HepG2 (cell line): ENCODE data around the gene TRMT1. TPM values are rescaled to one million over a fixed set of nuclear protein-coding genes. Genes with fewer than 3 reads are reported as not detected.

Source experiments
- BORCS8-MEF2B ChIP-seq: sonication (generic); formaldehyde crosslinking; IDR thresholded peaks from 2 replicates; pipeline ENCODE4 v1.8.0; 2022; ENCODE audit warnings: mild to moderate bottlenecking, missing genetic modification reagents
- ETV6 ChIP-seq: sonication (generic); formaldehyde crosslinking; conservative IDR thresholded peaks from 2 replicates; pipeline ENCODE4 v1.4.0; 2020; ENCODE audit warnings: missing genetic modification reagents
- FOXJ3 ChIP-seq: sonication (generic); formaldehyde crosslinking; IDR thresholded peaks from 2 replicates; pipeline ENCODE4 v1.4.0; 2020; ENCODE audit warnings: missing genetic modification reagents, mild to moderate bottlenecking, borderline replicate concordance
- HES4 ChIP-seq: sonication (generic); formaldehyde crosslinking; IDR thresholded peaks from 2 replicates; pipeline ENCODE4 v1.9.0; 2021; ENCODE audit warnings: mild to moderate bottlenecking, missing genetic modification reagents, borderline replicate concordance
- IRF2 ChIP-seq: IDR thresholded peaks from 2 replicates; pipeline ENCODE4 v1.6.1; 2018; ENCODE audit warnings: missing genetic modification reagents, missing compliant biosample characterization
- KAT7 ChIP-seq: IDR thresholded peaks from 2 replicates; pipeline ENCODE4 v1.6.1; 2018; ENCODE audit warnings: borderline replicate concordance, missing compliant biosample characterization
- PPARG ChIP-seq: conservative IDR thresholded peaks from 2 replicates; pipeline ENCODE4 v1.6.1; 2016; ENCODE audit warnings: missing biosample characterization, missing genetic modification reagents
- REXO4 ChIP-seq: sonication (generic); formaldehyde crosslinking; IDR thresholded peaks from 2 replicates; pipeline ENCODE4 v1.8.0; 2022; ENCODE audit warnings: missing genetic modification reagents, mild to moderate bottlenecking, borderline replicate concordance
- RFXAP ChIP-seq: sonication (generic); formaldehyde crosslinking; IDR thresholded peaks from 2 replicates; pipeline ENCODE4 v1.4.0; 2020; ENCODE audit warnings: missing genetic modification reagents, borderline replicate concordance
- SMARCE1 ChIP-seq: fragments of 450-650 bp; IDR thresholded peaks from 2 replicates; pipeline ENCODE4 v1.6.1; 2017; ENCODE audit warnings: borderline replicate concordance
- TARDBP ChIP-seq: sonication (generic); formaldehyde crosslinking; IDR thresholded peaks from 2 replicates; pipeline ENCODE4 v1.8.0; 2022; ENCODE audit warnings: mild to moderate bottlenecking, missing genetic modification reagents
- ZNF264 ChIP-seq: sonication (generic); formaldehyde crosslinking; IDR thresholded peaks from 2 replicates; pipeline ENCODE4 v1.4.0; 2020; ENCODE audit warnings: missing genetic modification reagents
- ZNF274 ChIP-seq: sonication (generic); formaldehyde crosslinking; IDR thresholded peaks from 2 replicates; pipeline ENCODE4 v1.5.1; 2020; ENCODE audit warnings: mild to moderate bottlenecking, missing genetic modification reagents
- ZNF556 ChIP-seq: sonication (generic); formaldehyde crosslinking; IDR thresholded peaks from 2 replicates; pipeline ENCODE4 v1.4.0; 2020; ENCODE audit warnings: mild to moderate bottlenecking, missing genetic modification reagents, borderline replicate concordance
- polyA plus RNA-seq, 8 experiments: library from polyadenylated mRNA; depleted of rRNA in 3 of 8; stranded (reverse) in 7 of 8; unstranded in 1 of 8; fragments of >200 nt; fragmentation: Illumina TruSeq in 4 of 8; extraction: Trizol in 4 of 8; gene quantifications; 2 replicates each; pipeline versions ENCODE4 v1.2.1 to v1.2.3, GENCODE V29; 2011 to 2016; ENCODE audit warnings: low read depth in 4 of 8, missing spikeins in 1 of 8, mixed read lengths in 1 of 8; ENCODE audit not compliant: insufficient read depth in 1 of 8
- total RNA-seq, 5 experiments: library from RNA; depleted of rRNA; stranded (reverse); fragments of >200 nt; fragmentation: Illumina TruSeq; extraction: Trizol; gene quantifications; 2 replicates each; pipeline ENCODE4 v1.2.3, GENCODE V29; 2016; ENCODE audit warnings: low read depth in 1 of 5
- TF ChIP-seq, protein P1 (sequence below): sonication (generic); formaldehyde crosslinking; IDR thresholded peaks from 2 replicates; pipeline ENCODE4 v1.8.1; 2023; ENCODE audit warnings: mild to moderate bottlenecking, moderate library complexity, missing genetic modification reagents
- TF ChIP-seq, protein P2 (sequence below): sonication (generic); formaldehyde crosslinking; IDR thresholded peaks from 2 replicates; pipeline ENCODE4 v1.4.0; 2020; ENCODE audit warnings: missing genetic modification reagents, borderline replicate concordance
- TF ChIP-seq, protein P3 (sequence below): sonication (generic); formaldehyde crosslinking; IDR thresholded peaks from 2 replicates; pipeline ENCODE4 v1.4.0; 2020; ENCODE audit warnings: mild to moderate bottlenecking, missing genetic modification reagents
- TF ChIP-seq, protein P4 (sequence below): sonication (generic); formaldehyde crosslinking; IDR thresholded peaks from 2 replicates; pipeline ENCODE4 v1.9.0; 2021; ENCODE audit warnings: missing genetic modification reagents, borderline replicate concordance
- TF ChIP-seq, protein P5 (sequence below): sonication (generic); formaldehyde crosslinking; IDR thresholded peaks from 2 replicates; pipeline ENCODE4 v1.5.0; 2020; ENCODE audit warnings: missing genetic modification reagents

TRMT1 gene
- total and polyA plus RNA-seq, 2 of the 13 experiments (the other 11 are each of a cell fraction or from before 2014, with no cell fraction given) = 35.5 to 44.1 TPM

DNA sequence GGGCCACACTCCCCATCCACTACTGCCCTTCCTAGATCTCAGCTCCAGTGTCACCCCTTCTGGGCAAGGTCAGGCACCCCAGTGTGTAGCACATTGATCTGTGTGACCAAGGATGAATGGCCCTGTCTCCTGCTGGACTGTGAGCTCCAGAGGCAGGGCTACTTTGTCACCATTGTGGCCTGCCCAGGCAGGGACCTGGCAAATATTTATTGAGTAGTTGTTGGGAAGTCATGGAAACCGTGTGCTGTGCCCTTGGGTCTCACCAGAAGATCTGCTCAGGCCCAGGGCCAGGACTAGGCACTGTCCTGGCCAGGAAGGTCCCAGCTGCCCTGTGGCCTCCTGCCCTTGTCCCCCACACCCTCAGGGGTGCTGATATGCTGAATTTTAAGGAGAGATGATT is 12.0 kb upstream of the TRMT1 start (continued):
- TF ChIP-seq, protein P1, sequence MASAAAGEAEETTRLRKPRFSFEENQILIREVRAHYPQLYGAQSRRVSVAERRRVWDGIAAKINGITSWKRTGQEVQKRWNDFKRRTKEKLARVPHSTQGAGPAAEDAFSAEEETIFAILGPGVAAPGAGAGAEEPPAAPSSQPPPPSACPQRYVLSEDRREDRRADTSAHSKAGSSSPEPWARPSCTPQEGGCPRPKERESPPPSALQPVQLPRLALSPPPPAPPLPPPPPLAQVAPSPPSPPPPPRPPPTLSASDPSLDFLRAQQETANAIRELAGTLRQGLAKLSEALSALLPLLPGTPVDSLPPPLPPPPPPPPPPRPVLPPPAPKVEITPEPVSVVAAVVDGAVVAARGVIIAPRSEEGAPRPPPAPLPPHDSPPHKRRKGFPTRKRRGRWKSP = no peak
- TF ChIP-seq SMARCE1 = no peak
- peak; percentile 48 for TF ChIP-seq TARDBP (CRISPR knock-in tag)
- peak; percentile 76; the same call in 1 of the 2 replicates for TF ChIP-seq BORCS8-MEF2B (CRISPR knock-in tag)
- TF ChIP-seq ZNF556 (CRISPR knock-in tag) = peak; percentile 26; the same call in 1 of the 2 replicates
- TF ChIP-seq REXO4 (CRISPR knock-in tag) = no peak
- no peak for TF ChIP-seq PPARG (CRISPR knock-in tag)
- no peak for TF ChIP-seq HES4
- no peak for TF ChIP-seq ZNF274
- 0 out of 2 replicates have a peak, but pooled peaks have one; percentile 19 for TF ChIP-seq KAT7
- peak; percentile 68 for TF ChIP-seq FOXJ3
- no peak for TF ChIP-seq RFXAP
- TF ChIP-seq ZNF264 (CRISPR knock-in tag) = no peak
- TF ChIP-seq, protein P2, sequence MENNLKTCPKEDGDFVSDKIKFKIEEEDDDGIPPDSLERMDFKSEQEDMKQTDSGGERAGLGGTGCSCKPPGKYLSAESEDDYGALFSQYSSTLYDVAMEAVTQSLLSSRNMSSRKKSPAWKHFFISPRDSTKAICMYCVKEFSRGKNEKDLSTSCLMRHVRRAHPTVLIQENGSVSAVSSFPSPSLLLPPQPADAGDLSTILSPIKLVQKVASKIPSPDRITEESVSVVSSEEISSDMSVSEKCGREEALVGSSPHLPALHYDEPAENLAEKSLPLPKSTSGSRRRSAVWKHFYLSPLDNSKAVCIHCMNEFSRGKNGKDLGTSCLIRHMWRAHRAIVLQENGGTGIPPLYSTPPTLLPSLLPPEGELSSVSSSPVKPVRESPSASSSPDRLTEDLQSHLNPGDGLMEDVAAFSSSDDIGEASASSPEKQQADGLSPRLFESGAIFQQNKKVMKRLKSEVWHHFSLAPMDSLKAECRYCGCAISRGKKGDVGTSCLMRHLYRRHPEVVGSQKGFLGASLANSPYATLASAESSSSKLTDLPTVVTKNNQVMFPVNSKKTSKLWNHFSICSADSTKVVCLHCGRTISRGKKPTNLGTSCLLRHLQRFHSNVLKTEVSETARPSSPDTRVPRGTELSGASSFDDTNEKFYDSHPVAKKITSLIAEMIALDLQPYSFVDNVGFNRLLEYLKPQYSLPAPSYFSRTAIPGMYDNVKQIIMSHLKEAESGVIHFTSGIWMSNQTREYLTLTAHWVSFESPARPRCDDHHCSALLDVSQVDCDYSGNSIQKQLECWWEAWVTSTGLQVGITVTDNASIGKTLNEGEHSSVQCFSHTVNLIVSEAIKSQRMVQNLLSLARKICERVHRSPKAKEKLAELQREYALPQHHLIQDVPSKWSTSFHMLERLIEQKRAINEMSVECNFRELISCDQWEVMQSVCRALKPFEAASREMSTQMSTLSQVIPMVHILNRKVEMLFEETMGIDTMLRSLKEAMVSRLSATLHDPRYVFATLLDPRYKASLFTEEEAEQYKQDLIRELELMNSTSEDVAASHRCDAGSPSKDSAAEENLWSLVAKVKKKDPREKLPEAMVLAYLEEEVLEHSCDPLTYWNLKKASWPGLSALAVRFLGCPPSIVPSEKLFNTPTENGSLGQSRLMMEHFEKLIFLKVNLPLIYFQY (CRISPR knock-in tag) = peak; percentile 62; the same call in 1 of the 2 replicates
- TF ChIP-seq, protein P3, sequence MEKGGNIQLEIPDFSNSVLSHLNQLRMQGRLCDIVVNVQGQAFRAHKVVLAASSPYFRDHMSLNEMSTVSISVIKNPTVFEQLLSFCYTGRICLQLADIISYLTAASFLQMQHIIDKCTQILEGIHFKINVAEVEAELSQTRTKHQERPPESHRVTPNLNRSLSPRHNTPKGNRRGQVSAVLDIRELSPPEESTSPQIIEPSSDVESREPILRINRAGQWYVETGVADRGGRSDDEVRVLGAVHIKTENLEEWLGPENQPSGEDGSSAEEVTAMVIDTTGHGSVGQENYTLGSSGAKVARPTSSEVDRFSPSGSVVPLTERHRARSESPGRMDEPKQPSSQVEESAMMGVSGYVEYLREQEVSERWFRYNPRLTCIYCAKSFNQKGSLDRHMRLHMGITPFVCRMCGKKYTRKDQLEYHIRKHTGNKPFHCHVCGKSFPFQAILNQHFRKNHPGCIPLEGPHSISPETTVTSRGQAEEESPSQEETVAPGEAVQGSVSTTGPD (CRISPR knock-in tag) = peak; percentile 94
- TF ChIP-seq IRF2 (CRISPR knock-in tag) = peak; percentile 78
- TF ChIP-seq ETV6 (CRISPR knock-in tag) = no peak
- TF ChIP-seq, protein P4, sequence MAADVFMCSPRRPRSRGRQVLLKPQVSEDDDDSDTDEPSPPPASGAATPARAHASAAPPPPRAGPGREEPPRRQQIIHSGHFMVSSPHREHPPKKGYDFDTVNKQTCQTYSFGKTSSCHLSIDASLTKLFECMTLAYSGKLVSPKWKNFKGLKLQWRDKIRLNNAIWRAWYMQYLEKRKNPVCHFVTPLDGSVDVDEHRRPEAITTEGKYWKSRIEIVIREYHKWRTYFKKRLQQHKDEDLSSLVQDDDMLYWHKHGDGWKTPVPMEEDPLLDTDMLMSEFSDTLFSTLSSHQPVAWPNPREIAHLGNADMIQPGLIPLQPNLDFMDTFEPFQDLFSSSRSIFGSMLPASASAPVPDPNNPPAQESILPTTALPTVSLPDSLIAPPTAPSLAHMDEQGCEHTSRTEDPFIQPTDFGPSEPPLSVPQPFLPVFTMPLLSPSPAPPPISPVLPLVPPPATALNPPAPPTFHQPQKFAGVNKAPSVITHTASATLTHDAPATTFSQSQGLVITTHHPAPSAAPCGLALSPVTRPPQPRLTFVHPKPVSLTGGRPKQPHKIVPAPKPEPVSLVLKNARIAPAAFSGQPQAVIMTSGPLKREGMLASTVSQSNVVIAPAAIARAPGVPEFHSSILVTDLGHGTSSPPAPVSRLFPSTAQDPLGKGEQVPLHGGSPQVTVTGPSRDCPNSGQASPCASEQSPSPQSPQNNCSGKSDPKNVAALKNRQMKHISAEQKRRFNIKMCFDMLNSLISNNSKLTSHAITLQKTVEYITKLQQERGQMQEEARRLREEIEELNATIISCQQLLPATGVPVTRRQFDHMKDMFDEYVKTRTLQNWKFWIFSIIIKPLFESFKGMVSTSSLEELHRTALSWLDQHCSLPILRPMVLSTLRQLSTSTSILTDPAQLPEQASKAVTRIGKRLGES (CRISPR knock-in tag) = no peak
- TF ChIP-seq, protein P5, sequence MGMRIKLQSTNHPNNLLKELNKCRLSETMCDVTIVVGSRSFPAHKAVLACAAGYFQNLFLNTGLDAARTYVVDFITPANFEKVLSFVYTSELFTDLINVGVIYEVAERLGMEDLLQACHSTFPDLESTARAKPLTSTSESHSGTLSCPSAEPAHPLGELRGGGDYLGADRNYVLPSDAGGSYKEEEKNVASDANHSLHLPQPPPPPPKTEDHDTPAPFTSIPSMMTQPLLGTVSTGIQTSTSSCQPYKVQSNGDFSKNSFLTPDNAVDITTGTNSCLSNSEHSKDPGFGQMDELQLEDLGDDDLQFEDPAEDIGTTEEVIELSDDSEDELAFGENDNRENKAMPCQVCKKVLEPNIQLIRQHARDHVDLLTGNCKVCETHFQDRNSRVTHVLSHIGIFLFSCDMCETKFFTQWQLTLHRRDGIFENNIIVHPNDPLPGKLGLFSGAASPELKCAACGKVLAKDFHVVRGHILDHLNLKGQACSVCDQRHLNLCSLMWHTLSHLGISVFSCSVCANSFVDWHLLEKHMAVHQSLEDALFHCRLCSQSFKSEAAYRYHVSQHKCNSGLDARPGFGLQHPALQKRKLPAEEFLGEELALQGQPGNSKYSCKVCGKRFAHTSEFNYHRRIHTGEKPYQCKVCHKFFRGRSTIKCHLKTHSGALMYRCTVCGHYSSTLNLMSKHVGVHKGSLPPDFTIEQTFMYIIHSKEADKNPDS = no peak
